GM18511 (cell line): ENCODE measurements around the gene LGALSL.

ENCODE experiments used
- ATAC-seq: cut with Tn5 transposase; IDR thresholded peaks from one replicate; pipeline ENCODE4 v1.9.1; 2021; ENCODE audit warnings: mild to moderate bottlenecking, moderate library complexity; ENCODE audit not compliant: unreplicated experiment

The LGALSL gene

GRCh38 chr2:64453770-64454385 is at the start of gene LGALSL:
LGALSL (plus strand) TSS chr2:64454162; CDS start chr2:64454546, 384 bp downstream.
- ATAC-seq: peak; percentile 72

- no peak for ATAC-seq
Observed at GRCh38 chr2:64404743-64405142, 49.2 kb upstream of the LGALSL start.

- ATAC-seq: no peak
Observed at GRCh38 chr2:64405581-64406406, 48.2 kb upstream of the LGALSL start.

- ATAC-seq: no peak
Observed at GRCh38 chr2:64406407-64406774, 47.6 kb upstream of the LGALSL start.

- ATAC-seq: no peak
Observed at GRCh38 chr2:64408031-64408430, 45.9 kb upstream of the LGALSL start.

GRCh38 chr2:64410671-64411070 is 43.3 kb upstream of the LGALSL start:
- peak; percentile 49 for ATAC-seq

GRCh38 chr2:64412671-64413070 is 41.3 kb upstream of the LGALSL start:
- ATAC-seq: no peak

- no peak for ATAC-seq
Observed at GRCh38 chr2:64414736-64415435, 39.1 kb upstream of the LGALSL start.

GRCh38 chr2:64417624-64418023 is 36.3 kb upstream of the LGALSL start:
- no peak for ATAC-seq

- no peak for ATAC-seq
Observed at GRCh38 chr2:64419596-64420165, 34.3 kb upstream of the LGALSL start.

GRCh38 chr2:64420677-64421076 is 33.3 kb upstream of the LGALSL start:
- ATAC-seq: no peak

- ATAC-seq: no peak
Observed at GRCh38 chr2:64421201-64421600, 32.8 kb upstream of the LGALSL start.

GRCh38 chr2:64422466-64422865 is 31.5 kb upstream of the LGALSL start:
- ATAC-seq: no peak

GRCh38 chr2:64423303-64423702 is 30.7 kb upstream of the LGALSL start:
- ATAC-seq: no peak

- no peak for ATAC-seq
Observed at GRCh38 chr2:64424416-64424987, 29.5 kb upstream of the LGALSL start.

- ATAC-seq: no peak
Observed at GRCh38 chr2:64426183-64426952, 27.6 kb upstream of the LGALSL start.

- ATAC-seq: no peak
Observed at GRCh38 chr2:64434039-64434657, 19.8 kb upstream of the LGALSL start.

- ATAC-seq: no peak
Observed at GRCh38 chr2:64437883-64438282, 16.1 kb upstream of the LGALSL start.

- no peak for ATAC-seq
Observed at GRCh38 chr2:64439194-64439593, 14.8 kb upstream of the LGALSL start.

- no peak for ATAC-seq
Observed at GRCh38 chr2:64440843-64441242, 13.1 kb upstream of the LGALSL start.
